ENCODE measurements around the gene KPNA5.
"Not testable (repeated sequence)": the region's sequence is repeated elsewhere in the genome, so short reads cannot be mapped to it uniquely, and the experiment has no call there.

KPNA5 gene

DNA sequence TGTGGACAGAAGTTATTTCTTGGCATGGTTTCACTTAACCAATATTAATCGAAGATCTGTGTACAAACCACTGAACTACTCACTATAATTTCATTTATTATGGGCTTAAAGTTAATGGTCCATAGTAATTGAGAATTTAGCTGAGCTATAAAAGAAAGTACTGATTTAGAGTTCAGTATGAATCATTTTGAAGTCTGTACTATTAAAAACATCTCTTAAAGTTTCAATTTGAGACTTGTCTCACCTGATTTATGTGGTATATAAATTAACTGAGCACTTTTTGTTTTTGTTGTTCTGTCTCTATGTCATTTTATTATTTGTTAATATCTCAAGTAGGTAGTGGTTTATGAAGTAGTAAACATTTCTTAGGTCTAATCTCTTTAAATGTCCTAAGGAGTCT is 24.9 kb downstream of the KPNA5 start:
- no peak for DNase-seq

DNA sequence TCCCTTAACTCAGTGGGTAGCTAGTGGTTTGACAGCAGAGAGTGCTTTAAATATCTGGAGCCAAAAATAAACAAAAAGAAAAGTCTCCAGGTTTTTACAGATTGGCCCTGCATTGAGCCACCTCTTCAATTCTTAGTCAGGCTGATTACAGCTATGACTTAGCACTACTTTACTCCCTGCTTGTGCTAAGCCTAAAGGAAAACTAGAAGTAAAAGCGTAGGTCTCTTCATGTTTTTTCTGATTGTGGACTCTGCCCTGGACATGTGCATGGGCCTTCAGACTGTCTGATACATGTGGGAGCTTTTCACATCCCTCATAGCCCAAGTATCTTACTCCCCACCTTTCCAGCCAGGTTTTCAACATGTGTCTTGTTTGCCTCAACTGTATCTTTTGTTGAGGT is 33.3 kb downstream of the KPNA5 start:
- no peak for DNase-seq

DNA sequence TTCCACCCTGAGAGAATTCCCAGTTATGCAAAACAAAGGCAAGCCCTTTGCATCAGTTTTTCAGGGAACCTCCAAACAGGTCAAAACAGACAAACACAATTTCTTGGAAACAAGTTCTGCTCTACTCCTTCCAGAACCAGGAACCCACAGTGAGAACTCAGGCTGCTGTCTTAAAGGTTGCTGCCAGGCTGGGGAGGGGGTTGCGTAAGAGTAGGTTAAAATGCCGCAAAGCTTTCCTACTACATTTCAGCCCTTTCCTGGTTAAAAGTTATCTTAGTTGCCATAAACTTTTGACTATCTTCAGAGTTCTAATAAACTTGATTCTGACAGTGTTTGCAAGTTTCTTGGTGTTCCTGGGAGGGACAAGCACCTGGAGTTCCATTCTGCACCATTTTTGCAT is 33.8 kb downstream of the KPNA5 start:
- DNase-seq: no peak

DNA sequence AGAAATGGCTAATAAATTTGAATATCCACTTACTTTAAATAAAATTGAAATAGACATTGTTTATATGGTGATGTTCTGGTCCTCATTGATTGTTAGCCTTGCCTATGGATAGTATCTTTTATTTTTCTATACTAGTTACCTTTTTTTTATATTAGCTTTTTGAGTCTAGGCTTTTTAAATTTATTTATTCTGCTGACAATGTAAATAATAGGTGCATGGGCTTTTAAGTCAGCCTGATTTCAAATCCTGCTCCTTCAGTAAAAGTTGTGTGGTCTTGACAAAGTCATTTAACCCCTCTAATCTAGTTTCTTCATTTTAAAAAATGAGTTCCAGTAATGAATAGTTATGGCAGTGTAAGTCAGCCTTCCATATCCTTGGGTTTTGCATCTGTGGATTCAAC is 45.9 kb downstream of the KPNA5 start:
- DNase-seq: no peak

DNA sequence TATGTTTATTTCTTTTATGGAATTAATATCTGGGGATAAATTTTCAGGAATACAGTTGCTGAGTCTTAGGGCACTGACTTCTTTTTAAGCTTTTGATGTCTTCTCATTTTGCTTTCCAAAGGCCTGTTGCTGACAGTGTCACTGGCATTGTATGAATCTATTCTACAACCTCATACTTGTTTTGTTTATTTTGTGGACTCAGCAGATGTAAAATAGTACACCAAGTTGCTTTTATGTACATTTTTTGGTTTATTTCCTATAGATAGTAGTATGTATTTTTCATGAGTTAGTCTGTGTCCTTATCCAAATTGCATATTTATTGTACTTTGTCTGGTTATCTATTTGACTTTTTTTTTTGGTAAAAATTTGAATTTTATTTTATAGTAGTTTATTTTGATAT is 49.5 kb downstream of the KPNA5 start:
- no peak for DNase-seq

DNA sequence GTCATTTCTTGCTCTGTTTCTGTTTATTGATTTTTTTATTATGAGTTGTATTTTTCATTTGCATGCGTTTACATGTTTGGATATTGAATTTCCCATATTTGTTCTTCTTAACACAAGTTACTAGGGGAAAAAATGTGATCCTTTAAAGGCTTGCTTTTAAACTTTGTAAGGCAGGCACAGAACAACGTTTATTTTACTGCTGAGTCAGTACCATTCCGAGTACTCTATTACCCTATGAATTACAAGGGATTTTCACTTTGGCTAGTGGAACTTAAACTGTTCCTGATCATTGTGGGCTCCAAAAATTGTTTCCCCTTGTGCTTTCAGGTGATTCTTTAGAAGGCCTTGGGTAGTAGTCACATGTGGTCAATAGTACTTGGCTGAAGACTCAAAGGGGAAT is 56.0 kb downstream of the KPNA5 start:
- DNase-seq: no peak

DNA sequence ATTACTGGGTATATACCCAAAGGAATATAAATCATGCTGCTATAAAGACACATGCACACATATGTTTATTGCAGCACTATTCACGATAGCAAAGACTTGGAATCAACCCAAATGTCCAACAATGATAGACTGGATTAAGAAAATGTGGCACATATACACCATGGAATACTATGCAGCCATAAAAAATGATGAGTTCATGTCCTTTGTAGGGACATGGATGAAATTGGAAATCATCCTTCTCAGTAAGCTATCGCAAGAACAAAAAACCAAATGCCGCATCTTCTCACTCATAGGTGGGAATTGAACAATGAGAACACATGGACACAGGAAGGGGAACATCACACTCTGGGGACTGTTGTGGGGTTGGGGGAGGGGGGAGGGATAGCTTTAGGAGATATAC is 59.5 kb downstream of the KPNA5 start:
- DNase-seq: not testable (repeated sequence)

DNA sequence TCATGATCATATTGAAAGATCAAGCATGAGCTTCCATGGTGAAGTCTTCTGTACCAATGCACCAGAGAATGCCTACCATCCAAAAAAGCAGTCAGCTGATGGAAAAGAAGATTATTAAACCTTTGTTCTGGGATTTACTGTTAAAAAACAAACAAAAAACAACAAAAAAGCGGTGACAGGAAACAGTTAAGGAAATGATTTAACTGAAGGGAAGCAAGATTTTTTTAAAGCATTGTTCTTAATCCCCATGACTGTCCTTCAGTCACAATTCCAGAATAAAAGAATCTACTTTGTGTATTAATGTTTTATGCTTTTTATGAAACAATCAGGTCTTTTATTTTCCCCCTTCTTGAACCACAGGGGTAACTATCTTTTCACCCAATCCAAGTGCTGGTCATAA is 60.6 kb downstream of the KPNA5 start:
- DNase-seq: no peak

DNA sequence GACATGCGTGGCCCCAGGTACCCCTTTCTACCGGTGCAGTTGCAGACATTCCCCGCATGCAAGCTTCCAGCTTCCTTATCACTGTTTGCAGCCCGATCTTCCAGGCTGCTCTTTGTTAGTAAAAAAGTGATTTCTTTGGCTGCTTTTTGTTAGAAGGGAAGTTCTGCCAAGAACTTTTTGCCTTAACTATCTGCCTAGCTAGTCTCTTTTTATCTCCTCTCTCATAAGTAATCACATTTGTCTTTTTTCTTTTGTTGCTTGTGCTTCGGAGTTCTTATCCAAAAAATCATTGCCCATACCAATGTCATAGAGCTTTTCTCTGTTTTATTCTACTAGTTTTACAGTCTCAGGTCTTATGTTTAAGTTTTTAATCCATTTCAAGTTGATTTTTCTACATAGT is 64.2 kb downstream of the KPNA5 start:
- DNase-seq: no peak

DNA sequence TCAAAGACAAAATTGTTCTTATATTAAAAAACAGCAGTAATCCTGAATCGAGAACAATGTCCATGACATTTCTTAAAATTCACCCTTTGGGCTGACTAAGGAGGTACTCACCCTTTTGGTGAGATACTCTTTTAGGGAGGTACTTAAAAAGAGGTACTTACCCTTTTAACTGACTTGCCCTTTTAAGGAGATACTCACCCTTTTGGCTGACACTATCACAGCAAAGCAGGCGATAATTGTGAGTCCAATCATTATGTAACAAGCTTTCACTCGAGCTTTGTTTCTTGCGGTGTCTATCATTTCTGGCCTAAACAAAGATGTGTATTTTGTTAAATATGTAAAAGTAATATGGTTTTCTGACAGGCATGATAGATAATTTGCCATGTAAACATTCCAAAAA is 80.8 kb downstream of the KPNA5 start:
- no peak for DNase-seq

DNA sequence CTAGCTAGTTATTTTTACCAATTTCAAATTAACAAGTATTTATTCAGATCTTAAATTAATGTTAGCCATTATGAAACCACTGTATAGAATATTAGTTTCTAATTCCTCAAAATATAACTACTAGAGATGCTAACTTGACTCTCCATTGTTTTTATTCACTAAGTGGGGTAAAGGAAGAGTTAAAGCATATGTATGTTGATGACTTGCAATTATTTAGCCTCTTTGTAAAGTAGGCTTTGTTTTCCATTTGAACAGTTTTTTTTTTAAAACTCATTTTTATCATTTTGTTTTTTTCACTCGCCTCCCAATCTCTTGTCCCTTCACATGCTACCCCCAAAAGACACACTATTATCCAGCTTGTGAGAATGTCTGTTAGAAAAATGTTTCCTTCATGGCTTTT is 81.2 kb downstream of the KPNA5 start:
- no peak for DNase-seq

DNA sequence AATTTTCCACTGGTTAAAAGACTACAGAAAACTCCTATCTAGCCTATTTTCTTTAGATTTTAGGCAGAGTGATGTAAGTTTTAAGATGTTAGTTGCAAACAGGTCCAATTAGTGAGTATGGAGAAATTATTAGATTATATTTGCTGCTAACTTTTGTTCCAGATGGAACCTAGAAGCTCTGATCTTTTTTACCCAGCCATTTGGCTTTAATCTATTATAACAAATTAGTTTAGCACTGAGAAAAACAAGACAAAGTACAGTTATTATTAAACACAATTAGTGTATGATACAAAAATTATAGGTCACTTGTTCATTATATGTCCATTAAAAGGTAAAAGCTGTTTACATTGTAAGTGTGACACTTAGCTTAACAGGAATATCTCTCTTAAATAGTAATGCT is 82.0 kb downstream of the KPNA5 start:
- no peak for DNase-seq

DNA sequence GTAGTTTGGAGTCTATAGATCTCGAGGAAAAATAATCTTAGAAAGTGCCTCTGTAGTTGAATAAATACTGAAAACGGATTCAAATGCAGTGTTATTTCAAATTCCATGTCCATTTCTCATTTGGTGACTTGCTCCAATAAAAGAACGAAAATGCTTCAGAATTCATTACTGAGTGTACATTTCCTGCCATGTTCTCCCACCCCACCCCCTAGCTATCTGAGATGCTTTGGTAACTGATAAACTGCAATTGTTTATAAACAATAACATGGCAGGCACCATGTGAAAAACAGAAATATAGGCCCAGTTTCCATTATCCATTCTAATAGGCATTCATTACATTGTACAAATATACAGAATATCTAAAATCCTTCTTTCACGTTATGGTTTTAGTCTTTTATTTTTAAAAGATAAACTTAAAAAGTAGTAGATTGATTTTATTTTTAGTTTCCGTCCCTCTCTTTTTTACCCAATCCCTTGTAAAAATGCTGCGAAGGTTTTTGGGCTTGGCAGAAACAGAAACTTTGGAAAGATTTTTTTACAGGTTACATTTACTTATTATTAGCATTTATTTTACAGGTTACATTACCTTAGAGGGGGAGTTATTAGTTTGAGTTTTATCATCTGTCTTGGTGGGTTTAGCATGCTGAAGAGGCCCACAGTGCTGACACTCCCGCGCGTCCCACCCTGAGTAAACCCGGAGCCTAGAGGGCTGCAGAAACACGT is 83.1 kb downstream of the KPNA5 start:
- no peak for DNase-seq

DNA sequence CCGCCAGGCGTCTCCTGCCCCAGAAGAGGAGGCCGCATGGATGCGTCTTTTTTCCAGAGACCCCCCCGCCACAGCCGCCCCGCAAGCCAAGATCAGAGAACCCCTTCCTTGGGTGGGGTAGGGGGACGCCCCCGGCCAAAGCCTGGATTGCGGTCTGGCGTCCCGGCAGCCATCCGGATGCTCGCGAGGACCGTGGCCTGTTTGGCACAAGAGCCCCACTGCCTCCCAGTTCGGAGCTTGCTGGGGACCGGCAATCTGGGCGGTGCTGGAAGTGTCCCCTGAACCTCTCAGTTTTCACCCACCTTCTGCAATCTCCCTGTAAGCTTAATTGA is 83.6 kb downstream of the KPNA5 start:
- DNase-seq: no peak

DNA sequence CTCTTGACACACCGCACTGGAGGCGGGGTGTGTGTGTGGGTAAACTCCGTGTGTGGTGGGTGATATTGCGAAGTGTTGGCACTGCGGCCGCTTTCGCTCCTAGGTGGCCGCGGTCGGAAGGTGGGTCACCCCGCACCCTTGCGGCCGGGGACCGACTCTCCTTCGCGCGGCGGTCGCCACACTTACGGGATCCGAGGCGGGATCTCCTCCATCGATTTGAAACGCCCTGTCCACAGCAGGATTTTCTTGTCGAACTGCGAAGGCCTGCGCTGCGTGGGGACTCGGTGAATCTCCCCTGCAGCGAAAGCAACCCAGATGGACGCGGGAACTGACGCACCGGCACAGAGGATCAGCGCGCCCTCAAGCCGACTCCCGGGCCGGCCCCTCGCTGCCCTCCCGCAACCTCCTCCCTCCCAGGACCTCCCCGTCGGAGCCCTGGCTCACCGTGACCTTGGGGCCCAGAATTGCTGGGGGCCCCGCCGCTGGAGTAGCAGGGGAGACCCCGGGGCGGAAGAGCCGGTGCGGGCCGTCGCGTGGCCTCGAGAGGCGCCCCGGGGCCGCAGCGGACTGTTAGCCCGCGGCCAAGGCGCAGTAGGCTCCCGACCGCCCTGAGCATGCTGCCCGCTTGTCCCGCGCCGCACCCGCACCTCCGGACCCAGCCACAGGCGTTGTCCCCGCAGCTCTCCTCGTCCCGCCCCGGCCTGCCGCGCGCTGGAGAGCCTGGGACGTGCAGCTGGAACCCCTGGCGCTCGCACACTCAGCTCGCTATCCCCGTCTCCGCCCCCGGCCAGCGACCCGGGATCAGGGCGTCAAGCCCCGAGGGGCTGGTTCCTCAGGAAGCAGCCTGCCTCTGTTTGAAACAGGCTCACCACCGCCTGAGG is 84.2 kb downstream of the KPNA5 start, which contains the start of gene FAM162B:
FAM162B (minus strand) TSS at position 759 of the 881 bp plus-strand sequence; CDS start at position 616, 143 bp downstream.
- no peak for DNase-seq

DNA sequence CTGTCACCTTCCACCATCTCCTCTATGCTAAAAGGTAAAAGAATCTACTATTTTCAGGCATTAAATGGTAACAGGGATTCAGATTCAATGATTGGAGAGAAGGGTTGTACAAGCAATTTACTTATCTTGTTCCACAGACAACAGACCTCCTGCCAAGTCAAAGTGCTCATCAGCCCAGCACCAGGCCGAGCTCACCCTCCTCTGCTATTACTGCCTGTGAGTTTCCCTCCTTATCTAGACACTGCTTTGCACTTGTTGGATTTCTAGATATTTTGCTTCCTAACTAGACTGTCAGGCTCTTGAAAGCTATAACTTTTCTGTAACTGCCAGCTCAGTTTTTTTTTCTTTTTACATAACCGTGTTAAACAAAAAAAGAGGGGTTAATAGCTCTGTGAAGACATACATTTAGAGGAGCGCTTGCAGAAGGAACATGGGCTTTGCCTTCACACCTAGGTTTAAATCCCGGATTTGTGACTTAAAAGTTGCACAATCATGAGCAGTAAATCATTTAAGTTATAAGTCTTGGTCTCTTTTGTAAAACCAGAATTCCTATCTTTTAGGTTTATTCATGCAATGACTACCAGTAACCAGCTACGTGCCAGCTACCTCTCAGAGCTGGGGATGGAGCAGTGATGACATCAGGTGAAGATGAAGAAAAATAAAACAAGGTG is 85.6 kb downstream of the KPNA5 start:
- DNase-seq: no peak

DNA sequence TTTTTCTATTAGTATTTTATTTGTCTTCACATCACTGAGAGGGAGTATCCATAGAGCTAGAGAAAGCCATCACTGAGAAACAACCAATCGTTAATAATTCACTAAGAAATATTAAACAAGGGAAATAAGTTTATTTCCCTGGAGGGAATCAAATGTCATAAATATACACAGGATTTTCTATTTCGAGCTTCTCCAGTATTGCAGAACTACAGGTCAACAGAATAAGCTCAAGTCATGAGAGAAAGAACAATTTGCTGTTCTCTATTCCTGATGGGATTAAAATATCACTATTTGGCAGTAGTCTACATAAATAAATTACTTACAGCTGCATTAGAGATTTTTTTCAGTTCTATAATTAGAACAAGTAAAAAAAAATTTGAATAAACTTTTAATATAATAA is 86.7 kb downstream of the KPNA5 start:
- no peak for DNase-seq

DNA sequence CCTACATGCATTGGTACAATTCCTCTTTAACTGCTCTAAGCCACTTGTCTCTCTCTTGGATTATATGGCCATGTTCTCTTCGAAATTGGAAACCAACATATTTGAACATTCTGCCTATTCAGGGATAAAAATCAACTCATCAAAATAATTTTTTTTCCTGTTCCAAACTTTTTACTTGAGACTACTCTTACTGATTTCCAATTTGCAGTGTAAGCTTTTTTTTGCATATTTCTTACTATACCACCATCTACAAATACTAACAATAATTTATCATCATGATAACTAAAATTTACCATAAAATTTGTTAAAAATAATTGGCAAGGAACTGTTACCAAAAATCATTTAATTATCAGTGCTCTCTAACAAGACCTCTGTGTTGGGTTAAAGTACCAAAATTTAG is 91.4 kb downstream of the KPNA5 start:
- DNase-seq: no peak

DNA sequence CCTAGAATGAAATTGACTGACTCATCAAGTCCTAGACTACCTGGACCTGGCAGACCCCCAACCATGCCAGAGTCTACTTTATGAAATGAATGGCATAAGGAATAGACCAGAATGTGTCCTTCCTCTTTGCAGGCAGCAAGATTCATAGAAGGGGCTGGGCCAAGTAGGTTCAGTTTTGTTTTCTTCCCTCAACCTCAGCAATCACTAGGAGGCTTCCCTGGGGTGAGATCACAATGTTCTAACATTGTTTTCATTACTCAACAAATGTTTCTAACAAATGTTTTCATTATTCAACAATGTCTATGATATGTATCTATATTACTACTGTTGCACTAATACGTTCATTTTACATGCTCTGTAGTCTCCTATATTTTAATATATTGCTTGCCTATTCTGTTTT is 92.9 kb downstream of the KPNA5 start:
- DNase-seq: no peak

DNA sequence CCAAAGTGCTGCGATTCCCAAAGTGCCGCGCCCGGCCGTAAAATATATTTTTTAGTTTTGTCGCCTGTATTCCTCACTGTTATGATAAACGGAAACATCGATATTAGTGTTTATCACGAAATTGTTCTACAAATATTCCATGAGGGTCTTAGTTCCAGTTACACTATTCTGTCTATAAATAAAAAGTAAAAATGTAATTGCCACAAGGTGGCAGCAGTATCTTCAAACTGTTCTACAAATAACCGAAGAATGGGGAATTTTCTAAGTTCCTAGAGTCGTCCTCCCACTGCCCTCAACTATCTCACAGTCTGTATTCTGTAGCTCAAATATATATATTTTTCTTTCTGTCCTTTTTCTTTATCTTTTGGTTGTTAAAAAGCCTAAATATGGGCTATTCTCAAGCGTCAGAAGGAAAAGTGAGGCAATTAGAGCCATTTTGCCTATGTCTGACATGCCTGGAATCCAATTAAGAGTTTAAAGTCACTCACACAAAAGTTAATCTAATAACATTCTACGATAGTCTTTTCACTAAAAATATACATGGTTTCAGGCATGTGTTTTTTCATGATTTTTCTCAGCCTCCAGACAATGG is 98.7 kb downstream of the KPNA5 start:
- peak; percentile 21 for DNase-seq

DNA sequence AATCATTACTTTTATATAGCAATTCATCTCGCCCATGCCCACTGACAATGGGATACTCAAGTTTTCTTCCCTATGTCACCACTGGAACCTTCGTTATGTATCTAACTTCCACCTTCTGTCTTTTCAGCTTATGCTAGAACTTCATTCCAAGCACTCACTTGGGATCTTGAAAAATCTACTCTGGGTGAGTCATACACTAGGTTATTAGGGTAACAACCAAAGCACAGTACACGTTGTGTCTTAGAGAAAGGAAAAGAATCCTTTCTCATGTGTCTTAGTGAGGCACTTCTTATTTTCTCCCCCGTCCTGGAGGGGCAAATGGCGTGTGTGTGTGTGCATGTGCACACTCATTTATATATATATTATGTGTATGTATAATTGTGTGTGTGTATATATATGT is 102.8 kb downstream of the KPNA5 start:
- DNase-seq: no peak

Data from KG1 (cell line).